ENCODE measurements around the gene BTG1.

BTG1 gene

DNA sequence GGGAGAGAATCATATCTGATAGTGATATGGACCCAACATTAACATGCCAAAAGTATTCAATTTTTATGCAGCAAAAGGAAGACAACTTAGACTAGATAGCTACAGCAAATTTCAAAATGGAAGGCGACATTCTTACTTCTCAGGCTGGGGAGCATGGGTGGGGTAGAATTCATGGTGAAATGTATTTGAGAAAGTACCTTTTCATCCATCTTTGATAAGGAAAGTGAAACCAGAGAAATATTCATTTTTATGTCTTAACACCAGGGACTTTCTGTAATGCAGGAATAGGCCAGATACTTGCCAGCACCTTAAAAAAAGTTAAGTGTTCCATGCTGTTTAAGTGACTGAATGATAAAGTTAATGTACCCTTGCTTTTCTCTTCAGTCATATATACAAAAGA is 13.4 kb downstream of the BTG1 start:
- no peak for DNase-seq

DNA sequence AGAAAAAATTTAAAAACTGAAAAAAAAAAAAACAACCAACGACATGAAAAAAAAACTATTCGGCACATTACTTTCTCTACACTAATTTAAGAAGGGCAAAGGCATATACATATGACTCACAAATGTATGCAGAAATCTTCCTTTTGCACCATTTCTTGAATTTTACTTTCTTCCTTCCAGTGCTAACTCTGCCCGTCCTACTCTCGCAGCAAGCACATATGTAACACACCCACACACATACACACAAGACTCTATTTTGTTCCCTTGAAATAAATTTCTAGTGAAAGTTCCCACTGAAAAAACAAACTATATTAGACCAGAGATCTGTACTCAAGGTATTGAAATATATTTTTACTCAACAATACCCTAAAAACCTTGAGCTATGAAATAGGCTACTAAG is 14.6 kb downstream of the BTG1 start:
- no peak for DNase-seq

DNA sequence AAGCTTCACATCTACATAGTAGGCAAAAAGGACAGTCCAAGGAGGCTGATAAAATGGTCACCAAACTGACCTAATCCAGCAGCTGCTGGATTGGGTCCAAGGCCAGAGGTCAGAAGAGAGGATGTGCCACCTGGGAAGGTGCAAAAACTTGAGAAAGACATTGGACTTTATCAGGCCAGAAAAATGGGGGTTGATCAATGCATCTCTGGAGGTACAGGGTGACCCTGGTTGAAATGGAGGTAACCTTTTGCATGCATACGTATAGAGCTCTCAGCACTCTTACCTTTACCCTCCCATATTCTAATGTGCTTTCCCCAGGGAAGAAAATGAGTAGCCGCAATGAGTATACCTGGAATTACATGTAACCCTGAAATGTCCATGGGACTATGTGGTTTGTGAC is 16.0 kb downstream of the BTG1 start:
- no peak for DNase-seq

DNA sequence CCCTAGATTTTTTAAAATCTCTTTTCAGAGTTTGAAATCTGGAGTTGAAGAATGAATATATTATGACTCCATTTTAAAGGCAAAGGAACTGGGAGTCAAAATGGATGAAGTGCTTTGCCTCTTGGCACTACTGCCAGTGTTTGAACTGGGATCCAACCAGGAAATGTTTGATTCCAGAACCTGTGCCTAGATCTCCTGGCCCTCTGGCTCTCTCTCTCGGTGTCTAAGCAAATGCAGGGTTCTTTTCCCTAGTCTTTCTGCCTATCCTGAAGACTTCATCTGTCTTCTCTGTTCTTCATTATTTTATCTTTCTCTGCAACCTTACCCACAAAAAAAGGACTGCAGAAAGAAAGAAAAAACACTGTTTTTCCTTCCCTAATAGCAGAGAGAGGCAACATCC is 17.0 kb downstream of the BTG1 start:
- no peak for DNase-seq

DNA sequence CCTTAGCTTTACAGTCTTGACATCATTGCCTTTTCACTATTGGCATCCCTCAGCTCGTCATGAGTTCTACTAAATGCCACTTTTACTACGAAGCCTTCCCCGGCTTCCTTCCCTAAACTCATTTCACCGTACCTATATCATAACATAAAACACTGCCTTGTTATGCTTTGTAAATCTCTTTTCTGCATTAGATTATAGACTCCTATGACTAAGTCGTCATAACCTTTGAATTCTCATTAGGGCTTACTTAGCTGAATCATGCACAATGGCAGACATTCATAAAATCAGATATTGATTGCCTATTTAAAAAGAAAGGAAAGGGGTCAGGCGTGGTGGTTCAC is 21.0 kb downstream of the BTG1 start:
- DNase-seq: no peak

DNA sequence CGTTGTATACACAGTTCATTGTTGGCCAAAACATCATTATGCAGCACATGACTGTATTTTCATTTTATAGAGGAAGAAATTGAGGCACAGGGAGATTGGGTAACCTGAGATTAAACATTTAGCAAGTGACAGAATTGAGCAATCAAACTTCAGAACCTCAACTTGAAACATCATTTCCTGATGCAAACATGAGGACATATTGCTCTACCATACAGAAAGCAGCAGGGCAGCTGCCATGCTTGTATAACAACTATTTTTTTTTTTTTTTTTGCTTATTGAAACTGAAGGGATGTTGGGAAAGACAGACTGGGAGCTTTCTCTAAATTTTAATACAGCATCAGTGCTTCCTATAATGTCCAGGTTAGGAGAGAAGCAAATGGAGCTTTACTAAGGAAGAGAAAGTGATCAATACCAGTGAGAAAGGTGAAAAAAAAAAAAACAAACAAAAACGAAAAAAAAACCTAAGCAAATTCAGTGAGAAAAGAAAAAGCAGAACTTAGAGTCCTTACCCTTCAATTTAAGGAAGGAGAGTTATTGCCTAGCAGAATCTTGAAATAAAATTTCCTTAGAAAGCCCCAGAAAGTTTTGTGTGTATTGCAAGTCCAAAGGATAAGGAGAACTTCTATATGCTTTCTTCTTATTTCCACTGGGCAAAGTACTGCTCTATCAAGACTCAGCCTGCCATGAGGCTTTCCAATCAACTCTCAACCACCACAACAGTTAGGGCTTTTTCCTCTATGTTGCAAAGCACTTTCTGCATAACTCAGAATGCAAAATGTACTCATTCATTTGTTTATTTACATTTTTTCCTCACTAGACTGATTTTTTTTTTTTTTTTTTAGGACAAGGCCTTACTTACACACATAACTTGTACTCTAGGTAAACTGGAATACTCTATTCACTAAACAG is 21.6 kb downstream of the BTG1 start:
- DNase-seq: no peak

DNA sequence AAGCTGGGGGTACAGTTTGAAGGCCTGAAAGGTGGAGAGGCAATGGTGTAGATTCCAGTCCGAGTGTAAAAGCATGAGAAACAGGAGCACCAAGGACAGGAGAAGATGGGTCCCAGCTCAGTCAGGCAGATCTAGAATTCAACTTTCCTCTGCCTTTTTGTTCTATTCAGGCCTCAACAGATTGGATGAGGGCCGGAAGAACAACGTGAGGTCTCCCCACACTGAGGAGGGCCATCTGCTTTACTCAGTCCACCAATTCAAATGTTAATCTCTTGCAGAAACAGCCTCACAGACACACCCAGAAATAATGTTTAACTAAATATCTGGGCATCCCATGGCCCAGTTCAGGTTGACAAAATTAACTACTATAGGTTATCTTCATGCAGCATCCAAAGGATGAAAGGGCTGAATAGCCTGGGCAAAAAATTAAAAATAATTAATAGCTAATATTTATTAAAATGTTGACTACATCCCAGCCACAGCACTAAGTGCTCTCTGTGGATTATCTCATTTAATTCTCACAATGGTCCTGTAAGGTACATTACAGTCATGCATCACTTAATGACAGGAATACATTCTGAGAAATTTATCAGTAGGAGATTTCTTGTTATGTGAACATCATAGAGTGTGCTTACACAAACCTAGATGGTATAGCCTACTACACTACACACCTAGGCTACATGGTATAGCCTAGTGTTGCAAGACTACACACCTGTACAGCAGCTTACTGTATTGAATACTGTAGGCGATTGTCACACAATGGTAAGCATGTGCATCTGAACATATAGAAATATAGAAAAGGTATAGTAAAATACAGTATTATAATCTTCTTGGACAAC is 22.5 kb downstream of the BTG1 start:
- no peak for DNase-seq

DNA sequence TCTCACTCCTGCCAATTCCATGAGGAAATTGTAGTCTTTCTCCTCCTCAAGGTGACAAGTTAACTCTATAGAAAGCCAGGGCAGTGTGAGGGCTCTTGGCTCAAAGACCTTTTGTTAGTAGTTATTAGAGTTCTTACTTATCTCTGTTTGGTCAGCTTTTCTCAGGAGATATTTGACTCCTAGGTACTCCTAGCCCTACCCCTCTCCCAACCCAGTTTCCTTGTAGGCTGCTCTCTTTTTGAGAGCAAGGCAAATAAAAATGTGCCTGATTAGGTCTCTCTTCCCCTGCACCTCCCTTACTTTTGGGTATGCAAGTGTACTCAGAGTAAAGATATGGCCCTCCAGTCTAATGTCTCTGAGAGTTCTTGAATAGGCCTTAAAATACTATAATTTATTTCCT is 23.8 kb downstream of the BTG1 start:
- no peak for DNase-seq

DNA sequence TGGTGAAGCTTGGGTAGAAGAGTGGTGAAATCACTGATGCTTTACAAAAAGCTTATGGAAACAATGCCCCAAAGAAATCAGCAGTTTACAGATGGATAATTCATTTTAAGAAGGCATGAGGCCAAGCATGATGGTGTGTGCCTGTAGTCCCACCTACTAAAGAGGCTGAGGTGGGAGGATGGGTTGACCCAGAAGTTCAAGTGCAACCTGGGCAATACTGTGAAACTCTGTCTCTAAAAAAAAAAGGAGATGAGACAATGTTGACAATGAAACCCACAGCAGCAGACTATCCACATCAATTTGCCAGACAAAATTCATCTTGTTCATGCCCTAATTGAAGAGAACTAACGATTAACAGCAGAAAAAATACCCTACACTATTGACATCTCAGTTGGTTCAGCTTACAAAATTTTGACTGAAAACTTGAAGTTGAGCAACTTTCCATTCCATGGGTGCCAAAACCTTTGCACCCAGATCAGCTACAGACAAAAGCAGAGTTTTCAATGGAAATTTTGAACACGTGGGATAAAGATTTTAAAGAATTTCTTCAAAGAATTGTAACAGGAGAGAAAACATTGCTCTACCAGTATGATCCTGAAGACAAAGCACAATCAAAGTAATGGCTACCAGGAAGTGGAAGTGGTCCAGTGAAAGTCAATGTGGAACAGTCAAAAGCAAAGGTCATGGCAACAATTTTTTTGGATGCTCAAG is 26.7 kb downstream of the BTG1 start:
- no peak for DNase-seq

DNA sequence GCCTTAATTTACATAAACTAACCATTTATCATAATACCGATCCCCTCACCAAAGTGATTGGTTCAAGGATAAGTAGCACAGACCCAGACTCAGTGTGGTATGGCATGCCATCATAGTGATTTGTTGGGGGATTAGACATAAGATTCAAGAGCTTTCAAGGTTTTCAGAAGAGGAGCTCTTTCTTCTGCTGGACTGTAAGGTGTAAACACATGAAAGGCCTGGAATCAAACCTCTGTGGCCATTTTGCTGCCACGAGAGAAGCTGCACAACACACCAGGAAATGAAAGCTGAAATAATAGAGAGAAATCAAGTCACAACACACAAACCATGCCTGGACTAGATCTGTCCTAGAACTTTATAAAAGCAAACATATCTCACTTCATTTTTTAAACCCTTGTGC is 30.8 kb downstream of the BTG1 start:
- DNase-seq: no peak

DNA sequence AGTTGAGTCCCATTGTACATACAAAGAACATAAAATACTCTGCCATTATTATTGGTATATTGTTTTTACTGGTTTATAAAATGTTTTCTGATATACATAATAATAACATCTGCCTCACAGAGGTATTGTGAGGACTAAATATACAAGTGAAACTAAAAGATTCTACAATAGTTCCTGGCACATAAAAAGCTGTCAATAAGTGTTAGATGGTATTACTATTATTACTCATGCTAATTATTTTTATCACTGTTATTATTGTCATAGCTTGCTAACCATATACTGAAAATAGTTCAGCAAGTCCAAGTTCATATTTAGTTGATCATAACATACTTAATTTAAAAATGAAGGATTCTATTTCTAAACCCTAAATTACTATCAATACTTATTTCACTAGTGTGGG is 34.4 kb downstream of the BTG1 start:
- no peak for DNase-seq

DNA sequence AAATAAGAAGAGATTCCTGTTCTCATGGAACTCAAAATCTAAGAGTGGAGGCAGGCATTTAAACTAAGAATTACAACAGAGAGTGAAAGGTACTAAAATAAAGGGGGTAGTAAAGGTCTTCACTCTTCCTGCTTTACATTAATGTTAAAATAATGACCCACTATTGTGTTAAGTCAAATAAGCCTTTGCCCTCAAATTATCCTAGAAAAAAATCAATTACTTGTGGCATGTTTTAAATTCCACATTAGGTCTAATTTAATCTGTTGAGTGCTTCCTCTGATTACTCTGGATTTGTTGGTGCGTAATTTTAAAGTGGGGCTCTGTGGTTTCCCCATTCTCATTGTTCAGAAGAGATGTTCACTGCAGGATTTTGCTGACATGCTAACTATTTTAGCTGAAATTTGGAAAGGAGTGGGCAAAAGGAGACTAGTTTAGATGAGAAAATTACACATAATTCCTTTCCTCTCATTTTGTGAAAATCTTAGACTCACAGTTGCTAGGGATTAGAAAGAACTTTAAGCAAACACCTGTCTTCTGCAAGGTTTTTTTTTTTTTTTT is 35.5 kb downstream of the BTG1 start:
- no peak for DNase-seq

DNA sequence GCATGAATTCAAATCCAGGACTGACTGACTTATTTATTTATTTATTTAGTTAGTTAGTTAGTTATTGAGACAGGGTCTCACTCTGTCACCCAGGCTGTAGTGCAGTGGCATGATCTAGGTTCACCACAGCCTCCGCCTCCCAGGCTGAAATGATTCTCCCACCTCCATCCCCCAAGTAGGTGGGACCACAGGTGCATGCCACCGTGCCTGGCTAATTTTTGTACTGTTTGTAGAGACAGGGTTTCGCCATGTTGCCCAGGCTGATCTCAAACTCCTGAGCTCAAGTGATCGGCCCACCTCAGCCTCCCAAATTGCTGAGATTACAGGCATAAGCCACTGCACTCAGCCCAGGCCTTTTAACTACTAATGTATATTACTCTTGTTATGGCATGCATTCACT is 36.0 kb downstream of the BTG1 start:
- DNase-seq: no peak

DNA sequence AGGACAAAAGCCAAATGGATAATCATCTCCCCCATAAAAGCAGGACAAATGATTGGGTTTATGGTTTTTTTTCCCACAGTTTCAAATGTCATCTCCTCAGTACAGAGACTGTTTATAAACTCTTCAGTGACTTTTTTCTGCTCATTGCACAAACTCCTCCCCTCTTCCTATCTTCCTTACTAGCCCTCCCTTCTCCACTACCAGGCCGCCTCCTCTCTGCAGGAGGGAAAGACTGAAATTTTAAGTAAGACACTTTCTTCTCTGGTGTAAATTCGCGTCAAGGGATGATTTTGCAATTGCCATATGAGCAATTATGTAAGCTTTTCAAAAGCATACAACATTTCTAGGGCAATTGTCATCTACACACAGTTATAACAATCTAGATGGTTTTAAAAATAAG is 37.0 kb downstream of the BTG1 start:
- DNase-seq: no peak

DNA sequence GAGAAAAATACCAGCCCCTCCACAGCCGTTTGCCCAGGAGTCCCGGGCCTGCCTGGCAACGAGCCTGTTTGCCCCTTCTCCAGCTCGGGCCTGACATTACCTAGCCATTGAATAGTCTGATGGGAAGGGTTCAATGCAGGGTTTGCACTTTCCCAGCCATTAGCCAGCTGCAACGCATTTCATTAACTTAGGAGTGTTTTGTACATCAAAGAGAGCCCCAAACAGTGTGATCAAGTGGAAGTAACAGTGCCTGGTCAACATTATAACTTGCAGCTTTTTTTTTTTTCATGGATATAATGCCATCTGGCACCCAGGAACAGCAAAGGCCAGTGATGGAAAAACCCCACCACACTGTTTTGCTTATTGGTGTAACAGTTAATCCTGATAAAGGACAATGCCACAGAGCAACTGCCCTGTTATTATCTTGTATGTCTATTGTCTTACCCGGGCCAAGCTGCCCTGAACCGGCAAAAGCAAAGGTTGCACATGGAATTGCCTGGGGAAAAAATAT is 38.0 kb downstream of the BTG1 start:
- DNase-seq: no peak

DNA sequence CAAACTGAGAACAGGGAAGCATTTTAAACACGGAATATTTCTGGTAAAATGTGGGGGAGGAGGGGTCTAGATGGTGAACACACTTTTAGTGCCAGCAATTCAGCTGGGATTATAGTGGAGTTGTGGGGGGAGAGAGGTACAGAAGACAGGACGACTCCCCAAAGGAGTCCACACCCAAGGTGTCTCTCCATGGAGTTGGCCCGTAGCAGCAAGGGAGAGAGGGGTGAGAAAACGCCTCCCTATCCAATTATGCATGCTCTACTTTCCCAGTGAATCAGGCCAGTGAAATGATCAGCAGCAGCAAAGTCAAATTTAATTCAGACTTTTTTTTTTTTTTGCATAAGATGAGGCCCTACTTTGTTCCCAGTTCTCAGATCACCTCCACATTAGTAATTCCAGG is 38.6 kb downstream of the BTG1 start:
- DNase-seq: no peak

DNA sequence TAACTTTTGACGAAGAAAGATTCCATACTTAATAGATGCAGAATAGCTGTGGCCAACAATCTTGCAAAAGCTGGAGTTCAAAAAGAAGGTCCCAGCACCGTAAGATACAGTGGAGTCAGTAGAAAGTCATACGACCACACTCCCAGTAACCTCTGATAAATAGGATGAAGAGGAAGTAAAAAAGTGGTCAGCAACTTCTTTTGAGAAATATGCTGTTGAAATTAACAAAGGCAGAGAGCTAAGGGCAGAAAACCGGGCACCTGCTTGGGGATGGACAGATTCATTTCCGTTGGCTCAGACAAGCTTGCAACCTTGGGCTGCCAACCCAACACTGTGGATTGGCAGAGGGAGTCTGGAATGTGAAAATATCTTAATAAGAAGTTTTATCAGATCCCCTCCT is 40.0 kb downstream of the BTG1 start:
- no peak for DNase-seq

DNA sequence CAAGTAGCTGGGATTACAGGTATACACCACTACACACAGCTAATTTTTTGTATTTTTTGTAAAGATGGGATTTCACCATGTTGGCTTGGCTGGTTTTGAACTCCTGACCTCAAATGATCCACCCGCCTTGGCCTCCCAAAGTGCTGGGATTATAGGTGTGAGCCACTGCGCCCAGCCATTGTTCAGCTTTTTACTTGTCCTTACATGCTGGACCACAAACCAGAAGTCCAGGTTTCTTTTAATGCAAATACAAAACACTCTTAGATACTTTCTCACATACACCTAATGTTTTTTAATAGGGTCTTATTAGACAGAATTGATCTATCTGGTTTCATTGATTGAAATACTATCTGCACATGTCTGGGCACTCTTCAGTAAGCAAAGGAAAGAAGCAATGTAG is 40.5 kb downstream of the BTG1 start:
- DNase-seq: no peak

DNA sequence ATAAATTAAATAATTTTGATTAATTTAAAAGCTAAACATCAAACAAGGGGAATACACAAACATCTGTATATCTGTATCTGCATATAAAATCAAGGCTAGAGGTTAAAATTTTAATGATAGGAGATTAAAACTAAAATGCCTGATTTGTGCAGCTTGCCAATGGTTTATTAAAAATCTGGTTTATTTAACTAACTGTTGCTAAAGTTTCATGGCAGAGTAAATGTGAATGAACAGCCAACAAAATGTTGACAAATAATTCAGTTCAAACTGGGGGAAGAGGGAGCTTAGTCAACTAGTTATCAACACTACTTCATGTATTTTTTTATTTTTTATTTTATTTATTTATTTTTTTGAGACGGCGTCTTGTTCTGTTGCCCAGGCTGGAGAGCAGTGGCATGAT is 43.0 kb downstream of the BTG1 start:
- DNase-seq: no peak

DNA sequence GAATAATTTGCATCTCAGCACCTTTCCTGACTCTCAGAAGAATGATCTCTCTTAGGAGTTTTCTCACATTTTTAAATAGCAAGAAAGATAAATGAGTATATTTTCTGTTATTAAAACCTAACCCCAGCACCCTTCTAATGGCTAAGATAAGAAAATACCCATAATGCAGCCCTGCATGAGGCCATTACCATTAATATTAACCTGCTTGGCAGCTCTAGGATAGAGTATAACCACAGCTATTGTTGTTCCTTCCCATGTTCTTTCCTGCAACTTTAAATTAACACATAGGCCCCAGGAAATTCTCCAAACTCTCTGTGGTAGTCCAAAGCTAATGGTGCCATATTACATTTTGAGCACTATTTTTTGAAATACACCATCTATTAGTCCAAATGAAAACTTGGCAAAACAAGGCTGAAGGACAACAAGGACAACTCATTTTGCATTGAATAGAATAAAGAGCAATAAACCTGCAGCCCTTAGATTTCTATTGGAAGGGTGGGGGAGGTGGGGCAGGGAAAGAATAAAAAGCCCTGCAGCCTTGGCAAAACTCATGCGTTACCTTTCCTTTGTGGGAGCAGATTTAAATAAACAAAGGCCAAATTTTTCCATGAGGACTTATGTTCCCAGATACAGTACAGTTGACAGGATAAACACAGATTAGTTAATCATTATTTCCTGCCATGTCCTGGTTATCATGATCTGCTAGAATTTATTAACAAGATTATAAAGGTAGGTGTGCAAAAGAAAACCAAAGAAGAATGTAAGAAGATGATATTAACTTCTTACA is 46.9 kb downstream of the BTG1 start:
- DNase-seq: no peak

DNA sequence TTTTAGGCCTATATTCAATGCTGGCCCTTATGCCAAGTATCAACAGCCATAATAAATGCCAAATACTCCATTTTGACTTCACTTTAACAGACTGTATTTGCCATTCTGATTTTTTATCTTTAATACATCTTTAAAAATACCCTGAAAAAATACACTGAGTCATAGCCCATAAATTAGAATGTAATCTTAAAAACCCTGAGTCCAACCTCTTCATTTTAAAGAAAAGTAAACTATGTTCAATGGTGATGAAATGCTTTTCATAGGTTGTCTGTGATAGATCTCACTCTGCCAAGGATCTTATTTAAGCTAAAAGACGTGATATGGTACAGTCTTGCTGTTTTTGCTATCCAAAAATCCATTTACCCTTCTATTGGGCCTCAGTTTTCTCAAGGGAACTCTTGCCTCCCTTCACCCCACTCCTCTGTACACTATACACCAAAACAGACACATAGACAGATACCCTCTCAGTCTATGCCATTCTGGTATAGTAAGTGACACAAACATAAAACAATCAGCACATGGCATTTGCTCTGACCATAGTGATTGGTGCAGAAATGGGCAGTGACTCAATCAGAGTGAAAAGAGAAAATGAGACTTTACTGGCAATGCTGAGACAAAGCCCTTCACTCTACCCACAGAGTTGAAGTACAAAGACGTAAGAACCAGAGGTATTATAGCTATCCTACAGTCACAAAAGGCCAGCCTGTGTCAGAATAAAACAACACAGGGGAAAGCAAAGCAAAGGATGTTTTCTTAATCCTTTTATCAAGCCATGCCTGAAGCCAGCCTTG is 49.1 kb downstream of the BTG1 start:
- DNase-seq: no peak

DNA sequence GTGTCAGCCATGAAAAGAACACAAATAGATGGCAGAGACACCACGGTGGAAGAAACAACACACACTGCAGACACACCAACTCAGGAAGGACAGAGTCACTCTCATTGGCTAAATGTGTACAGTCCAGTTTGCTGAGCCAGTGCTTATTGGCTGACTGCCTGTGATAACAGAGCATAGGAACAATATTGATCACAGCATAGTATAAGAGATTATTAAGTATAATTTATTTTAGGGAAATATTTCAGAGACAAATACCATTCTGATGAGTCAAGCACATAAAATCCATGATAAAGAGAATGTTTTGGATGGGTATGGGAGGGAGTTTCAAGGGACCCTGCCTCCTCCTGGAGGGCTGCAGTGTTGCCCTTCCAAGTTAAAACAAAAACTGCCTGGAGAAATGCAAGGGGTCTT is 50.9 kb downstream of the BTG1 start:
- no peak for DNase-seq
